Parathyroid adenoma (tissue), 2 donors: Measurements from ENCODE around the gene PLCXD1.

Experiments
- H2AFZ ChIP-seq: fragments of 300-600 bp; sonication (generic); one replicate; pipeline ENCODE4 v1.7.0; 2017; ENCODE audit warnings: antibody characterized with exemption, mild to moderate bottlenecking
- H3K27ac ChIP-seq: fragments of 300-600 bp; sonication (generic); one replicate; pipeline ENCODE4 v1.7.0; 2017
- H3K27me3 ChIP-seq: fragments of 300-600 bp; sonication (generic); one replicate; pipeline ENCODE4 v1.7.0; 2017; ENCODE audit warnings: low read length; ENCODE audit not compliant: control insufficient read depth, insufficient read depth
- H3K36me3 ChIP-seq: fragments of 300-600 bp; sonication (generic); one replicate; pipeline ENCODE4 v1.7.0; 2017; ENCODE audit warnings: low read length; ENCODE audit not compliant: control insufficient read depth, insufficient read depth
- H3K4me1 ChIP-seq: fragments of 300-600 bp; sonication (generic); one replicate; pipeline ENCODE4 v1.7.0; 2017; ENCODE audit warnings: control low read depth
- H3K4me2 ChIP-seq: fragments of 300-600 bp; sonication (generic); one replicate; pipeline ENCODE4 v1.7.0; 2017; ENCODE audit warnings: low read length
- H3K4me3 ChIP-seq: fragments of 300-600 bp; sonication (generic); one replicate; pipeline ENCODE4 v1.7.0; 2017; ENCODE audit warnings: low read depth, low read length
- H3K79me2 ChIP-seq: fragments of 300-600 bp; sonication (generic); one replicate; pipeline ENCODE4 v1.7.0; 2017; ENCODE audit warnings: control low read depth
- H3K9ac ChIP-seq: fragments of 300-600 bp; sonication (generic); one replicate; pipeline ENCODE4 v1.7.0; 2017; ENCODE audit warnings: mild to moderate bottlenecking
- H3K9me3 ChIP-seq: fragments of 300-600 bp; sonication (generic); one replicate; pipeline ENCODE4 v1.7.0; 2017; ENCODE audit warnings: low read length; ENCODE audit not compliant: control insufficient read depth
- TF ChIP-seq, protein P1 (sequence below): fragments of 300-600 bp; sonication (generic); IDR thresholded peaks from one replicate; pipeline ENCODE4 v1.7.0; 2017; ENCODE audit warnings: antibody characterized with exemption, mild to moderate bottlenecking
- donor health status: primary hyperparathyroidism.

The PLCXD1 gene

GRCh38 chrX:348461-349117 is 67.4 kb downstream of the PLCXD1 start:
- Histone ChIP-seq H3K27me3 (no peaks in the 10 kb centered on the region), H3K9ac (no peak overlapping the region), H3K4me3 (no peak overlapping the region), H2AFZ (no peak overlapping the region), H3K4me2 (no peak overlapping the region), H3K4me1 (no peaks in the 10 kb centered on the region), H3K79me2 (peaks cover 2% of the 10 kb centered on the region), H3K9me3 (no peaks in the 10 kb centered on the region), H3K27ac (no peak overlapping the region), H3K36me3 (no peaks in the 10 kb centered on the region)
- TF ChIP-seq, protein P1, sequence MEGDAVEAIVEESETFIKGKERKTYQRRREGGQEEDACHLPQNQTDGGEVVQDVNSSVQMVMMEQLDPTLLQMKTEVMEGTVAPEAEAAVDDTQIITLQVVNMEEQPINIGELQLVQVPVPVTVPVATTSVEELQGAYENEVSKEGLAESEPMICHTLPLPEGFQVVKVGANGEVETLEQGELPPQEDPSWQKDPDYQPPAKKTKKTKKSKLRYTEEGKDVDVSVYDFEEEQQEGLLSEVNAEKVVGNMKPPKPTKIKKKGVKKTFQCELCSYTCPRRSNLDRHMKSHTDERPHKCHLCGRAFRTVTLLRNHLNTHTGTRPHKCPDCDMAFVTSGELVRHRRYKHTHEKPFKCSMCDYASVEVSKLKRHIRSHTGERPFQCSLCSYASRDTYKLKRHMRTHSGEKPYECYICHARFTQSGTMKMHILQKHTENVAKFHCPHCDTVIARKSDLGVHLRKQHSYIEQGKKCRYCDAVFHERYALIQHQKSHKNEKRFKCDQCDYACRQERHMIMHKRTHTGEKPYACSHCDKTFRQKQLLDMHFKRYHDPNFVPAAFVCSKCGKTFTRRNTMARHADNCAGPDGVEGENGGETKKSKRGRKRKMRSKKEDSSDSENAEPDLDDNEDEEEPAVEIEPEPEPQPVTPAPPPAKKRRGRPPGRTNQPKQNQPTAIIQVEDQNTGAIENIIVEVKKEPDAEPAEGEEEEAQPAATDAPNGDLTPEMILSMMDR: no peak

DNA sequence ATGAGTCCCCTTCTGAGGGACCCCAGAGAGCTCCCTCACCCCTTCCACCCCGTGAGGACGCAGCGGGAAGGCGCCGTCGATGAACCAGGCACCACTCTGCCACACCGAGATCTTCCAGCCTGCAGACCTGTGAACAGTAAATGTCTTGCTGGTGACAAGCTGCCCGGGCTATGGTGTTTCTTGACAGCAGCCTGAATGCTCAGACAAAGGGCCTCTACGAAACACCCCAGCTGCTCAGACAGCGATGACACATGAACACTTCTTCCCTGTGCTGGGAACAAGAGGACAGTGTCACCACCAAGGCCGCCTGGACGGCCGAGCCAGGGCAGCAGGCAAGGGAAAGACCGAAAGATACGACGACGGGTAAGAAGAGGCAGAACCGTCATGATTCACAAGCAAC is 68.0 kb downstream of the PLCXD1 start:
- Histone ChIP-seq H3K4me3 (no peak overlapping the region), H3K9me3 (no peaks in the 10 kb centered on the region), H3K9ac (no peak overlapping the region), H3K79me2 (peaks cover 2% of the 10 kb centered on the region), H3K4me2 (no peak overlapping the region), H3K4me1 (no peaks in the 10 kb centered on the region), H3K27ac (no peak overlapping the region), H3K27me3 (no peaks in the 10 kb centered on the region), H3K36me3 (no peaks in the 10 kb centered on the region), H2AFZ (no peak overlapping the region)
- TF ChIP-seq, protein P1: no peak

- H3K9me3 ChIP-seq: no peaks in the 10 kb centered on the region
- H3K79me2 ChIP-seq: peaks cover 2% of the 10 kb centered on the region
- no peak overlapping the region for H2AFZ ChIP-seq
- no peaks in the 10 kb centered on the region for H3K4me1 ChIP-seq
- no peak overlapping the region for H3K27ac ChIP-seq
- H3K4me3 ChIP-seq: no peak overlapping the region
- no peaks in the 10 kb centered on the region for H3K27me3 ChIP-seq
- H3K9ac ChIP-seq: no peak overlapping the region
- H3K36me3 ChIP-seq: no peaks in the 10 kb centered on the region
- no peak overlapping the region for H3K4me2 ChIP-seq
- TF ChIP-seq, protein P1: no peak
Measured at GRCh38 chrX:349702-350101, 68.5 kb downstream of the PLCXD1 start.

- TF ChIP-seq, protein P1: no peak
- H3K4me1 ChIP-seq: no peaks in the 10 kb centered on the region
- H2AFZ ChIP-seq: no peak overlapping the region
- peaks cover 2% of the 10 kb centered on the region for H3K79me2 ChIP-seq
- H3K4me2 ChIP-seq: no peak overlapping the region
- H3K36me3 ChIP-seq: no peaks in the 10 kb centered on the region
- H3K27ac ChIP-seq: no peak overlapping the region
- no peak overlapping the region for H3K9ac ChIP-seq
- H3K27me3 ChIP-seq: no peaks in the 10 kb centered on the region
- no peaks in the 10 kb centered on the region for H3K9me3 ChIP-seq
- H3K4me3 ChIP-seq: no peak overlapping the region
Measured at GRCh38 chrX:350148-350533, 69.0 kb downstream of the PLCXD1 start.
